NCI-H524 treated with DMSO at 0.1 percent for 48 hours (cell line): ENCODE measurements around the gene PSTPIP2.
"Not testable (repeated sequence)": the region's sequence is repeated elsewhere in the genome, so short reads cannot be mapped to it uniquely, and the experiment has no call there.

Experiments
- DNase-seq: peaks from one replicate; lab custom pipeline; 2025; lab: John Stamatoyannopoulos, UW

PSTPIP2 gene

GRCh38 chr18:46069524-46069923 is 2.5 kb downstream of the PSTPIP2 start:
- no peak for DNase-seq

GRCh38 chr18:46068763-46069162 is 3.3 kb downstream of the PSTPIP2 start:
- DNase-seq, result no peak

- DNase-seq, result no peak
Observed at GRCh38 chr18:46067438-46068007, 4.5 kb downstream of the PSTPIP2 start.

GRCh38 chr18:46062781-46063180 is 9.3 kb downstream of the PSTPIP2 start:
- no peak for DNase-seq

GRCh38 chr18:46061796-46062195 is 10.3 kb downstream of the PSTPIP2 start:
- no peak for DNase-seq

GRCh38 chr18:46061387-46061786 is 10.7 kb downstream of the PSTPIP2 start:
- no peak for DNase-seq

GRCh38 chr18:46060359-46060841 is 11.7 kb downstream of the PSTPIP2 start:
- DNase-seq, result no peak

- DNase-seq, result no peak
Observed at GRCh38 chr18:46055838-46056230, 16.2 kb downstream of the PSTPIP2 start.

GRCh38 chr18:46054956-46055837 is 16.9 kb downstream of the PSTPIP2 start:
- no peak for DNase-seq

- no peak for DNase-seq
Observed at GRCh38 chr18:46053368-46054095, 18.5 kb downstream of the PSTPIP2 start.

GRCh38 chr18:46051731-46052461 is 20.2 kb downstream of the PSTPIP2 start:
- DNase-seq, result no peak

GRCh38 chr18:46050268-46050667 is 21.8 kb downstream of the PSTPIP2 start:
- no peak for DNase-seq

GRCh38 chr18:46048641-46049040 is 23.4 kb downstream of the PSTPIP2 start:
- no peak for DNase-seq

- not testable (repeated sequence) for DNase-seq
Observed at GRCh38 chr18:46047369-46047768, 24.7 kb downstream of the PSTPIP2 start.

GRCh38 chr18:46046688-46047087 is 25.4 kb downstream of the PSTPIP2 start:
- DNase-seq, result no peak

- no peak for DNase-seq
Observed at GRCh38 chr18:46046126-46046525, 25.9 kb downstream of the PSTPIP2 start.

- DNase-seq, result no peak
Observed at GRCh38 chr18:46042571-46043123, 29.4 kb downstream of the PSTPIP2 start.

- DNase-seq, result no peak
Observed at GRCh38 chr18:46040747-46041104, 31.3 kb downstream of the PSTPIP2 start.

GRCh38 chr18:46040033-46040746 is 31.9 kb downstream of the PSTPIP2 start:
- DNase-seq, result no peak

GRCh38 chr18:46037512-46038305 is 34.4 kb downstream of the PSTPIP2 start:
- DNase-seq, result no peak
